ENCODE results near the gene ELAVL3.
"Not testable (repeated sequence)": the region's sequence is repeated elsewhere in the genome, so short reads cannot be mapped to it uniquely, and the experiment has no call there.

The ELAVL3 gene

GRCh38 chr19:11486661-11487503 lies 6.0 kb upstream of the ELAVL3 start:
- no peak for FAIRE-seq

GRCh38 chr19:11485245-11485837 lies 4.5 kb upstream of the ELAVL3 start:
- FAIRE-seq: no peak

GRCh38 chr19:11483366-11484111 lies 2.7 kb upstream of the ELAVL3 start:
- FAIRE-seq: no peak

GRCh38 chr19:11482384-11483050 lies 1.7 kb upstream of the ELAVL3 start:
- FAIRE-seq: no peak

- no peak for FAIRE-seq
These were observed 913 bp upstream of the ELAVL3 start for GRCh38 chr19:11481534-11482383.

- FAIRE-seq: no peak
These were observed 740 bp downstream of the ELAVL3 start for GRCh38 chr19:11479898-11480714.

GRCh38 chr19:11479090-11479897 lies 1.6 kb downstream of the ELAVL3 start:
- FAIRE-seq: no peak

GRCh38 chr19:11478167-11479089 lies 2.4 kb downstream of the ELAVL3 start:
- no peak for FAIRE-seq

- no peak for FAIRE-seq
These were observed 5.0 kb downstream of the ELAVL3 start for GRCh38 chr19:11475861-11476260.

- FAIRE-seq: not testable (repeated sequence)
These were observed 5.5 kb downstream of the ELAVL3 start for GRCh38 chr19:11475343-11475742.

GRCh38 chr19:11473725-11474124 lies 7.1 kb downstream of the ELAVL3 start:
- FAIRE-seq: no peak

GRCh38 chr19:11468266-11468845 lies 12.5 kb downstream of the ELAVL3 start:
- FAIRE-seq: not testable (repeated sequence)

- no peak for FAIRE-seq
These were observed 15.2 kb downstream of the ELAVL3 start for GRCh38 chr19:11465600-11465999.

- no peak for FAIRE-seq
These were observed 16.2 kb downstream of the ELAVL3 start for GRCh38 chr19:11464333-11465265.

GRCh38 chr19:11463391-11463790 lies 17.5 kb downstream of the ELAVL3 start:
- FAIRE-seq: no peak

GRCh38 chr19:11461453-11461852 lies 19.4 kb downstream of the ELAVL3 start:
- no peak for FAIRE-seq

- no peak for FAIRE-seq
These were observed 20.6 kb downstream of the ELAVL3 start for GRCh38 chr19:11460207-11460606.
